Keratinocyte (primary cell): ENCODE results near the gene CEMIP2.

Experiments used
- CTCF ChIP-seq, 3 experiments: IDR thresholded peaks in 1 of 3; conservative IDR thresholded peaks in 1 of 3; optimal IDR thresholded peaks in 1 of 3; 2 replicates in 2 of 3; 3 replicates in 1 of 3; pipeline versions ENCODE3 to v1.5.1; 2011; ENCODE audit warnings: low read length in 3 of 3, mild to moderate bottlenecking in 3 of 3, moderate library complexity in 2 of 3, control low read depth in 1 of 3, inconsistent platforms in 1 of 3; ENCODE audit not compliant: insufficient read depth in 2 of 3; ENCODE audit errors: extremely low read depth in 1 of 3
- EZH2 ChIP-seq: IDR thresholded peaks from one replicate; pipeline ENCODE4 v1.6.1; 2012; ENCODE audit warnings: inconsistent platforms, mild to moderate bottlenecking, low read length, moderate library complexity

DNA sequence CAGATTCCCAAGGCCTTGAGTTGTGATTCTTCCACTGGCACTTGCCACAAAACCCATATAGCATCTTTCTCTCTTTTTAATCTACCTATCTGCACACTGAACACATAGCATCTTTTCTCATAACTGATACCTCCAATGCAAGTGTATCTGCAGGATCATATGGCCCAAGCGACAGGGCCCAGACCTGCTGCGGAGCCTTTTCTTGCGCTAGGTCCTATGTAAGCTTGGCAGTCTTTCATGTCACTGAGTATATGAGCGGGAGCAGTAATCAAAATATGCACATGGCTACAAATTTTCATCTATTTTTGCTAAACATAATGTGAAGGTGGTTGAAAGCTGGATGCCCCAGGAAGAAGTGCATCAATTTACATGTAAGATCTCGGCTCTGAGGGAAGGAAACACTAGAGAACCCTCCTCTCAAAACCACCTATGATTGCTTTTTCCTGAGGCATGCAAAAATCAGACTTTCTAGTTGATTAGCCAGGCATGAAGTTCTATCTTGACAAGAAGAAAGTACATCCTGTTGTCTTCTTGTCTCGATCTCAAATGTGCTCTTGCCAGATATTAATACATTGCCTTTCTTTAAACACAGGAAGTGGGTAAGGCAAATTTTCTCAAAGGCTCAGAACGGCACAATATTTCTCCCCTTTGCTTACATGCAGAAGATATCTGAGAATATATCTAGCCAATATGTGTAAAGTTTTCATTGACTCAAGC, 26.9 kb upstream of the CEMIP2 start:
- TF ChIP-seq CTCF (optimal IDR thresholded peaks at IDR 0.05 in 1 of 3, IDR thresholded peaks at IDR 0.05 in 1 of 3, conservative IDR thresholded peaks at IDR 0.05 in 1 of 3; ENCODE audit: extremely low read depth in 1 of 3, insufficient read depth in 2 of 3, low read length in 3 of 3) (no peak), EZH2 (no peak)
